Duodenal mucosa (tissue), 2 donors: ENCODE data around the gene ANKRD6.
A peak's percentile ranks its signal among the peaks of the same experiment; 100 is the strongest.

Experiments used
- H3K27ac ChIP-seq: one replicate; pipeline ENCODE4 v1.7.0; 2013; ENCODE audit warnings: low read depth, low read length
- H3K27me3 ChIP-seq, 2 donors: one replicate each; pipeline ENCODE4 v1.7.0; 2013; ENCODE audit warnings: low read length in 2 of 2, control low read depth in 1 of 2; ENCODE audit not compliant: insufficient read depth in 2 of 2, control insufficient read depth in 1 of 2
- H3K36me3 ChIP-seq, 2 donors: one replicate each; pipeline ENCODE4 v1.7.0; 2013; ENCODE audit warnings: low read length in 2 of 2, control low read depth in 1 of 2; ENCODE audit not compliant: insufficient read depth in 2 of 2, control insufficient read depth in 1 of 2
- H3K4me1 ChIP-seq, 2 donors: one replicate each; pipeline ENCODE4 v1.7.0; 2013; ENCODE audit warnings: low read length in 2 of 2, control low read depth in 1 of 2; ENCODE audit not compliant: insufficient read depth in 2 of 2, control insufficient read depth in 1 of 2
- H3K4me3 ChIP-seq, 2 donors: one replicate each; pipeline ENCODE4 v1.7.0; 2013; ENCODE audit warnings: low read length in 2 of 2, low read depth in 1 of 2
- H3K9ac ChIP-seq, 2 donors: one replicate each; pipeline ENCODE4 v1.7.0; 2013; ENCODE audit warnings: low read length in 2 of 2, low read depth in 1 of 2
- H3K9me3 ChIP-seq, 2 donors: one replicate each; pipeline ENCODE4 v1.7.0; 2013; ENCODE audit warnings: low read length in 2 of 2, control low read depth in 1 of 2; ENCODE audit not compliant: control insufficient read depth in 1 of 2

Gene ANKRD6

GRCh38 chr6:89400050-89400449 lies 32.9 kb upstream of the ANKRD6 start:
- Histone ChIP-seq H3K36me3 (no peaks in the 10 kb centered on the region), H3K27ac (no peak overlapping the region), H3K27me3 (no peaks in the 10 kb centered on the region), H3K9me3 (no peaks in the 10 kb centered on the region), H3K4me1 (no peaks in the 10 kb centered on the region), H3K4me3 (no peak overlapping the region), H3K9ac (no peak overlapping the region)

DNA sequence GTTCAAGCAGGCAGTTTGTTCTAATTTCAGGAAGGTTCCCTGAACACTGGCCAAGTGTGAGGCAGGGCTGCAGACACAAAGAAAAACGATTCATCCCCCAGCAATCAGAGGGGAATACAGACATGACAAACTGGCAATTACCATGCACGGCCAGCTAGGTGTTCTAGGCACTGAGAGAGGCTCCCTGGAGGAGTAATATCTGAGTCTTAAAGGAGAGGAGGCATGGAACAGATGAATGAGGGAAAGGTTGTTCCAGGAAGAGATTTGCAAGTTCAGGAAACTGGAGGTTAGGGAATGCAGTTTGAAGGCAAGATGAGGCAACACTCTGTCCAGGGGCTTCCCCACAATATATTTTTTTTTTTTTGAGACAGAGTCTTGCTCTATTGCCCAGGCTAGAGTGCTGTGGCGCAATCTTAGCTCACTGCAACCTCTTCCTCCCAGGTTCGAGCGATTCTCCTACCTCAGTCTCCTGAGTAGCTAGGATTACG lies 32.0 kb upstream of the ANKRD6 start:
- Histone ChIP-seq H3K4me3 (no peak overlapping the region), H3K9ac (no peak overlapping the region), H3K36me3 (no peaks in the 10 kb centered on the region), H3K9me3 (no peaks in the 10 kb centered on the region), H3K27me3 (no peaks in the 10 kb centered on the region), H3K4me1 (no peaks in the 10 kb centered on the region), H3K27ac (no peak overlapping the region)

- no peak overlapping the region for H3K4me3 ChIP-seq
- no peak overlapping the region for H3K27ac ChIP-seq
- no peaks in the 10 kb centered on the region for H3K9me3 ChIP-seq
- H3K36me3 ChIP-seq = no peaks in the 10 kb centered on the region
- no peaks in the 10 kb centered on the region for H3K4me1 ChIP-seq
- H3K9ac ChIP-seq = no peak overlapping the region
- H3K27me3 ChIP-seq = no peaks in the 10 kb centered on the region
Measured at GRCh38 chr6:89402776-89403175, 30.2 kb upstream of the ANKRD6 start.

DNA sequence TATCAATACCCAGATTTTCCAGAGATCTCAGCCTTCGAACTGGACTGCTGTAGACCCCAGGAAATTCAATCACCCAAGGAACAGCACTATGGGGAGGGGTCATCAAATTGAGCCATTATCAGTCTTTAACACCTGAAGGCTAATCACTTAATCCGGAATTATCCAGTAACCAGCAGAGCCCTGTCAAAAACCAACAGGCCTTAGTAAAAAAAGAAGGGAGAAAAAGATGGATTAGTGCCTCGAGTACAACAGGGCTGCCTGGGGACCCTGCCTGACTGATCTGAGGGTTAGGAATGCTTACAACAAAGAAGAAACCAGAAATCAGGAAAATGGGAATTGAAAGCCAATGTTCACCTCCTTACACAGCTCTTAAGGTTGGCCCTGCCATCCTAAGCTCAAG lies 28.4 kb upstream of the ANKRD6 start:
- Histone ChIP-seq H3K27ac (no peak overlapping the region), H3K4me1 (no peaks in the 10 kb centered on the region), H3K27me3 (peaks cover 2 to 8% of the 10 kb centered on the region in 2 donors), H3K36me3 (no peaks in the 10 kb centered on the region), H3K9me3 (no peaks in the 10 kb centered on the region), H3K4me3 (no peak overlapping the region), H3K9ac (no peak overlapping the region)

GRCh38 chr6:89406141-89406540 lies 26.8 kb upstream of the ANKRD6 start:
- Histone ChIP-seq H3K27me3 (peaks cover 3 to 12% of the 10 kb centered on the region in 2 donors), H3K27ac (no peak overlapping the region), H3K9ac (no peak overlapping the region), H3K36me3 (no peaks in the 10 kb centered on the region), H3K4me3 (no peak overlapping the region), H3K9me3 (no peaks in the 10 kb centered on the region), H3K4me1 (peaks cover 0 to 2% of the 10 kb centered on the region in 2 donors)

GRCh38 chr6:89409461-89410035 lies 23.4 kb upstream of the ANKRD6 start:
- H3K9me3 ChIP-seq = no peaks in the 10 kb centered on the region
- H3K4me3 ChIP-seq = no peak overlapping the region
- H3K4me1 ChIP-seq = peaks cover 0 to 18% of the 10 kb centered on the region in 2 donors
- no peaks in the 10 kb centered on the region for H3K36me3 ChIP-seq
- no peak overlapping the region for H3K27ac ChIP-seq
- peaks cover 9 to 34% of the 10 kb centered on the region in 2 donors for H3K27me3 ChIP-seq
- no peak overlapping the region for H3K9ac ChIP-seq

DNA sequence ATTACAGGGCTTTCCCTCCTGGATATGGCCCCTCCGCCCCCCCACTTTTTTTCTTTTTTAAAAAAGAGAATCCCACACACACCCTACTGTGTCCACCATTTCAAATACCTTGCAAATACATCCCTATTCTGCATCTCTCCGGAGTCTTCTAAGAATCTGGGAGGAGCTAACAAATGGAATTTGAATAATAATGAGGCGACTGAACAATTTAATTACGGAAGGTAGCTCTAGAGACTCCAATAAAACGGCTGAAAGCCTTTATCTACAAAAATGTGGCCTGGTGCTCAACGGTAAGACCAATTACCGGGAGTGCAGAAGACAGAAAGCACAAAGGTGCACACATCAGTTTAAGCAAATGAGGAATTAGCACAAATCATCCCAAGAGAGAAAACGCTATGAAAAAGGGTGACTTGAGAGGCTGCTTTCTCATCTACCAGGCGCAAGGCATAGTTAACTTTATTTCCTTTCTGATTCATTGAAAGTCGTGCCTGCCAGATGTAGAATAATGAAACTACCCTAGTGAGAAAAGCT lies 22.7 kb upstream of the ANKRD6 start:
- H3K9ac ChIP-seq = no peak overlapping the region
- H3K27me3 ChIP-seq = peaks cover 9 to 34% of the 10 kb centered on the region in 2 donors
- peak overlapping the region in 1 of 2 donors; percentile 76 for H3K4me3 ChIP-seq
- H3K9me3 ChIP-seq = no peaks in the 10 kb centered on the region
- H3K4me1 ChIP-seq = peaks cover 0 to 18% of the 10 kb centered on the region in 2 donors
- H3K36me3 ChIP-seq = no peaks in the 10 kb centered on the region
- H3K27ac ChIP-seq = no peak overlapping the region

- H3K36me3 ChIP-seq = no peaks in the 10 kb centered on the region
- H3K27ac ChIP-seq = peak overlapping the region; percentile 34
- H3K4me3 ChIP-seq = peak overlapping the region; percentile 64 to 76
- H3K27me3 ChIP-seq = peaks cover 9 to 34% of the 10 kb centered on the region in 2 donors
- H3K4me1 ChIP-seq = peaks cover 0 to 18% of the 10 kb centered on the region in 2 donors
- no peak overlapping the region for H3K9ac ChIP-seq
- no peaks in the 10 kb centered on the region for H3K9me3 ChIP-seq
Measured at GRCh38 chr6:89410788-89411144, 22.2 kb upstream of the ANKRD6 start.

- Histone ChIP-seq H3K4me3 (peak overlapping the region; percentile 64 to 76), H3K9ac (peak overlapping the region in 1 of 2 donors; percentile 33), H3K27ac (peak overlapping the region; percentile 36), H3K36me3 (no peaks in the 10 kb centered on the region), H3K27me3 (peaks cover 9 to 34% of the 10 kb centered on the region in 2 donors), H3K4me1 (peaks cover 0 to 18% of the 10 kb centered on the region in 2 donors), H3K9me3 (no peaks in the 10 kb centered on the region)
Measured at GRCh38 chr6:89411145-89412070, 21.5 kb upstream of the ANKRD6 start.
